Liver (tissue), 3 donors: ENCODE results near the gene RPS5.

Experiments
- JUND ChIP-seq, 2 donors: IDR thresholded peaks; 2 replicates each; pipeline ENCODE4 v1.6.1; 2016; ENCODE audit warnings: antibody characterized with exemption in 2 of 2
- RAD21 ChIP-seq, 2 donors: IDR thresholded peaks; 2 replicates each; pipeline ENCODE4 v1.6.1; 2016; ENCODE audit warnings: antibody characterized with exemption in 2 of 2, mild to moderate bottlenecking in 2 of 2
- SP1 ChIP-seq: IDR thresholded peaks from 2 replicates; pipeline ENCODE4 v1.6.1; 2018; ENCODE audit warnings: antibody characterized with exemption, mild to moderate bottlenecking
- TF ChIP-seq, protein P1 (sequence below): fragments of 150-350 bp; IDR thresholded peaks from 2 replicates; pipeline ENCODE4 v1.5.1; 2017; ENCODE audit warnings: improper control_type of control experiment, low read depth, low read length; ENCODE audit not compliant: missing input control
- donor health status: healthy.
- donor health status: healthy.

DNA sequence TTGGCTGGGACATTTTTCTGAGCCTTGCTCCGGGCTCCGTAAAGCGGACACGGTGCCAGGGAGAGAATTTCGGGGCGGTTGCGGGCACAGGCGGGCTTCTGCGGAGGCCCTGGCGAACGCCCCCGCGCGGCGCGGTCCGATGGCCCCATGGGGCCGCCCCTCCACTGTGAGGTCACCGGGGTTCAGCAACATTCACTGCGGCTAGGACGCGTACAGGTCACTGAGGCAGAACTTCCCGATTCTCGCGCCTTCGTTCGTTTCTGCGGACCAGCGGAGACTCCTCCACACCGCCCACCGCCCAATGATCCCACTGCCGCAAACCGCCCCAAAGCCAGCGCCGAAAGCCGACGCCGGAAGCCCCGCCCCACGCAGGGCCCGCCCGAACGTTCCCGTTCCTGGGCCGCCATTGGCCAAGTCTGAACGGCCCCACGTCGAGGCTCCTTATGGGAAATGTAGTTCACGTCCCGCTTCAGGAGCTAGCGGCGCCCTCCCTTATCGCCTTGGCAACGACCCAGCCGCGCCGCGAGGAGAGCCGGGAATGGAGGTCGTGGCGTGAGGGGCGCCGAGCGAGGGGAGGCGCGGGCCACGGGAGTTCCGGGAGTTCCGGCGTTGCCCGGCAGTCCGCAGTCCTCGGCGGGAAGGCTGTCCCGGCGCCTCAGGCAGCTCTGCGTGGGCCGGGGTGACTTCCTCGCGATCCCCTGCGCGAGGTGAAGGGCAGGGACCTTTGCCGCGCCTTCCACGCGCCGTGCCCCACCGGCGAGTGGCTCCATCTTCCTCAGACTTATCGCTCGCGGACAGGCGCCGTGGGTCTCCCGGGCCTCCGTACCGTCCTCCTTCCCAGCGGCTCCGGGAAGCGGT, 21.3 kb downstream of the RPS5 start, which contains the start of gene ZNF584:
- TF ChIP-seq, protein P1, sequence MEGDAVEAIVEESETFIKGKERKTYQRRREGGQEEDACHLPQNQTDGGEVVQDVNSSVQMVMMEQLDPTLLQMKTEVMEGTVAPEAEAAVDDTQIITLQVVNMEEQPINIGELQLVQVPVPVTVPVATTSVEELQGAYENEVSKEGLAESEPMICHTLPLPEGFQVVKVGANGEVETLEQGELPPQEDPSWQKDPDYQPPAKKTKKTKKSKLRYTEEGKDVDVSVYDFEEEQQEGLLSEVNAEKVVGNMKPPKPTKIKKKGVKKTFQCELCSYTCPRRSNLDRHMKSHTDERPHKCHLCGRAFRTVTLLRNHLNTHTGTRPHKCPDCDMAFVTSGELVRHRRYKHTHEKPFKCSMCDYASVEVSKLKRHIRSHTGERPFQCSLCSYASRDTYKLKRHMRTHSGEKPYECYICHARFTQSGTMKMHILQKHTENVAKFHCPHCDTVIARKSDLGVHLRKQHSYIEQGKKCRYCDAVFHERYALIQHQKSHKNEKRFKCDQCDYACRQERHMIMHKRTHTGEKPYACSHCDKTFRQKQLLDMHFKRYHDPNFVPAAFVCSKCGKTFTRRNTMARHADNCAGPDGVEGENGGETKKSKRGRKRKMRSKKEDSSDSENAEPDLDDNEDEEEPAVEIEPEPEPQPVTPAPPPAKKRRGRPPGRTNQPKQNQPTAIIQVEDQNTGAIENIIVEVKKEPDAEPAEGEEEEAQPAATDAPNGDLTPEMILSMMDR, result no peak
- no peak for TF ChIP-seq JUND (IDR thresholded peaks at IDR 0.05)
- peak in 1 of 2 donors; percentile 49 for TF ChIP-seq RAD21 (IDR thresholded peaks at IDR 0.05)
- peak; percentile 54 for TF ChIP-seq SP1
